ENCODE measurements around the gene NAMPT. TPM values are rescaled to one million over a fixed set of nuclear protein-coding genes. Genes with fewer than 3 reads are reported as not detected.

NAMPT gene
- total and polyA plus RNA-seq, 9 of the 15 experiments (the other 6 are each of a cell fraction or from before 2014, with no cell fraction given): 41.1 to 160 (median 106) TPM

GRCh38 chr7:106285855-106286492 lies 1.2 kb upstream of the NAMPT start (continued):
- TF ChIP-seq NR3C1 (CRISPR knock-in tag; IDR thresholded peaks at IDR 0.05) (no peak), ZNF766 (CRISPR knock-in tag; conservative IDR thresholded peaks at IDR 0.05) (no peak), KAT7 (CRISPR knock-in tag; IDR thresholded peaks at IDR 0.05; ENCODE audit: borderline replicate concordance) (peak; percentile 32; the same call in 1 of the 2 replicates), ZBTB1 (CRISPR knock-in tag; IDR thresholded peaks at IDR 0.05; ENCODE audit: borderline replicate concordance, low read depth) (no peak), CSDE1 (IDR thresholded peaks at IDR 0.05) (0 out of 4 replicates have a peak, but pooled peaks of 1 of the 2 experiments have one; percentile 14), PREB (CRISPR knock-in tag; IDR thresholded peaks at IDR 0.05) (0 out of 2 replicates have a peak, but pooled peaks have one; percentile 19), TGIF2 (CRISPR knock-in tag; IDR thresholded peaks at IDR 0.05) (no peak), ZNF445 (CRISPR knock-in tag; IDR thresholded peaks at IDR 0.05; ENCODE audit: low read depth) (no peak), MAZ (CRISPR knock-in tag; conservative IDR thresholded peaks at IDR 0.05 in 1 of 2, IDR thresholded peaks at IDR 0.05 in 1 of 2) (no peak), NFE2L1 (tag; IDR thresholded peaks at IDR 0.05; ENCODE audit: borderline replicate concordance, low read depth) (no peak), GATAD2A (IDR thresholded peaks at IDR 0.05) (no peak)
- TF ChIP-seq, protein P1, sequence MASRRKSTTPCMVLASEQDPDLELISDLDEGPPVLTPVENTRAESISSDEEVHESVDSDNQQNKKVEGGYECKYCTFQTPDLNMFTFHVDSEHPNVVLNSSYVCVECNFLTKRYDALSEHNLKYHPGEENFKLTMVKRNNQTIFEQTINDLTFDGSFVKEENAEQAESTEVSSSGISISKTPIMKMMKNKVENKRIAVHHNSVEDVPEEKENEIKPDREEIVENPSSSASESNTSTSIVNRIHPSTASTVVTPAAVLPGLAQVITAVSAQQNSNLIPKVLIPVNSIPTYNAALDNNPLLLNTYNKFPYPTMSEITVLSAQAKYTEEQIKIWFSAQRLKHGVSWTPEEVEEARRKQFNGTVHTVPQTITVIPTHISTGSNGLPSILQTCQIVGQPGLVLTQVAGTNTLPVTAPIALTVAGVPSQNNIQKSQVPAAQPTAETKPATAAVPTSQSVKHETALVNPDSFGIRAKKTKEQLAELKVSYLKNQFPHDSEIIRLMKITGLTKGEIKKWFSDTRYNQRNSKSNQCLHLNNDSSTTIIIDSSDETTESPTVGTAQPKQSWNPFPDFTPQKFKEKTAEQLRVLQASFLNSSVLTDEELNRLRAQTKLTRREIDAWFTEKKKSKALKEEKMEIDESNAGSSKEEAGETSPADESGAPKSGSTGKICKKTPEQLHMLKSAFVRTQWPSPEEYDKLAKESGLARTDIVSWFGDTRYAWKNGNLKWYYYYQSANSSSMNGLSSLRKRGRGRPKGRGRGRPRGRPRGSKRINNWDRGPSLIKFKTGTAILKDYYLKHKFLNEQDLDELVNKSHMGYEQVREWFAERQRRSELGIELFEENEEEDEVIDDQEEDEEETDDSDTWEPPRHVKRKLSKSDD (conservative IDR thresholded peaks at IDR 0.05; ENCODE audit: low read length): no peak
- TF ChIP-seq, protein P2, sequence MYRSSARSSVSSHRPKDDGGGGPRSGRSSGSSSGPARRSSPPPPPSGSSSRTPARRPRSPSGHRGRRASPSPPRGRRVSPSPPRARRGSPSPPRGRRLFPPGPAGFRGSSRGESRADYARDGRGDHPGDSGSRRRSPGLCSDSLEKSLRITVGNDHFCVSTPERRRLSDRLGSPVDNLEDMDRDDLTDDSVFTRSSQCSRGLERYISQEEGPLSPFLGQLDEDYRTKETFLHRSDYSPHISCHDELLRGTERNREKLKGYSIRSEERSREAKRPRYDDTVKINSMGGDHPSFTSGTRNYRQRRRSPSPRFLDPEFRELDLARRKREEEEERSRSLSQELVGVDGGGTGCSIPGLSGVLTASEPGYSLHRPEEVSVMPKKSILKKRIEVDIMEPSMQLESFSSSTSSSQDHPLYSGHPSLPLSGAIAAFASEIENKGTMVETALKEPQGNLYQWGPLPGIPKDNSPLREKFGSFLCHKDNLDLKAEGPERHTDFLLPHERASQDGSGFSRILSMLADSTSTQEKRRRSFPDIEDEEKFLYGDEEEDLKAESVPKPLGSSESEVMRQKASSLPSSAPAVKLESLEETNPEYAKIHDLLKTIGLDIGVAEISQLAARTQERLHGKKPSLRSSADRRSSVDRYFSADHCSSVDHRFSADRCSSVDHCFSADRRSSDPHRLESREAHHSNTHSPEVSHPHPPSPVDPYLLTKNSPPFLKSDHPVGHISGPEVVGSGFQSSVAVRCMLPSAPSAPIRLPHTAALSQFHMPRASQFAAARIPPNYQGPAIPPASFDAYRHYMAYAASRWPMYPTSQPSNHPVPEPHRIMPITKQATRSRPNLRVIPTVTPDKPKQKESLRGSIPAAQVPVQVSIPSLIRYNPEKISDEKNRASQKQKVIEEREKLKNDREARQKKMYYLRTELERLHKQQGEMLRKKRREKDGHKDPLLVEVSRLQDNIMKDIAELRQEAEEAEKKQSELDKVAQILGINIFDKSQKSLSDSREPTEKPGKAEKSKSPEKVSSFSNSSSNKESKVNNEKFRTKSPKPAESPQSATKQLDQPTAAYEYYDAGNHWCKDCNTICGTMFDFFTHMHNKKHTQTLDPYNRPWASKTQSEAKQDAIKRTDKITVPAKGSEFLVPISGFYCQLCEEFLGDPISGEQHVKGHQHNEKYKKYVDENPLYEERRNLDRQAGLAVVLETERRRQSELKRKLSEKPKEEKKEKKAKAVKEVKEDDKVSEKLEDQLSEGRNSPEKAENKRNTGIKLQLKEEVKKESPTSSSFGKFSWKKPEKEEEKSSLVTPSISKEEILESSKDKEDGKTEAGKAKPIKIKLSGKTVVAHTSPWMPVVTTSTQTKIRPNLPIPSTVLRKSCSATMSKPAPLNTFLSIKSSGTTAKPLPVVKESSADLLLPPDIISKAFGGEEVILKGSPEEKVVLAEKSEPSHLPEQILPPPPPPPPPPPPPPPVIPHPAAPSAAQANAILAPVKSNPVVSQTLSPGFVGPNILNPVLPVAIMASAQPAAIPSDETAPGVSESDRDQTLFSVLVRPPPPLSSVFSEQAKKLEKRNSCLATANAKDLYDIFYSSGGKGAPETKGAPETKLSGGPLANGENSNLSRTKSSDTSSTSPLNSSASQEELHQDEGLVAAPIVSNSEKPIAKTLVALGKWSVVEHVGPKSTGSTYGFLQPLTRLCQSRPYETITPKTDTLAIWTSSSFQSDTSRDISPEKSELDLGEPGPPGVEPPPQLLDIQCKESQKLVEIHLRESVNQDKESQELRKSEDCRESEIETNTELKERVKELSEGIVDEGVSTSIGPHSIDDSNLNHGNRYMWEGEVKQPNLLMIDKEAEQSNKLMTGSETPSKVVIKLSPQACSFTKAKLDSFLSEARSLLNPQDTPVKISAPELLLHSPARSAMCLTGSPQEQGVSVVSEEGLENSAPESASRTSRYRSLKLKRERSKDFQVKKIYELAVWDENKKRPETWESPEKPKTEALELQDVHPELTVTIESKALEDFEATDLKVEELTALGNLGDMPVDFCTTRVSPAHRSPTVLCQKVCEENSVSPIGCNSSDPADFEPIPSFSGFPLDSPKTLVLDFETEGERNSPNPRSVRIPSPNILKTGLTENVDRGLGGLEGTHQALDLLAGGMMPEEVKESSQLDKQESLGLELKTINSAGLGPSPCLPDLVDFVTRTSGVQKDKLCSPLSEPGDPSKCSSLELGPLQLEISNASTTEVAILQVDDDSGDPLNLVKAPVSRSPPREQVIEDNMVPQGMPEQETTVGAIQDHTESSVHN (IDR thresholded peaks at IDR 0.05; ENCODE audit: borderline replicate concordance in 1 of 2, low read depth in 1 of 2): no peak
- TF ChIP-seq, protein P3, sequence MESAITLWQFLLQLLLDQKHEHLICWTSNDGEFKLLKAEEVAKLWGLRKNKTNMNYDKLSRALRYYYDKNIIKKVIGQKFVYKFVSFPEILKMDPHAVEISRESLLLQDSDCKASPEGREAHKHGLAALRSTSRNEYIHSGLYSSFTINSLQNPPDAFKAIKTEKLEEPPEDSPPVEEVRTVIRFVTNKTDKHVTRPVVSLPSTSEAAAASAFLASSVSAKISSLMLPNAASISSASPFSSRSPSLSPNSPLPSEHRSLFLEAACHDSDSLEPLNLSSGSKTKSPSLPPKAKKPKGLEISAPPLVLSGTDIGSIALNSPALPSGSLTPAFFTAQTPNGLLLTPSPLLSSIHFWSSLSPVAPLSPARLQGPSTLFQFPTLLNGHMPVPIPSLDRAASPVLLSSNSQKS (CRISPR knock-in tag; IDR thresholded peaks at IDR 0.05): no peak

Measured in K562 (cell line).